ENCODE measurements around the gene NAP1L3.

The NAP1L3 gene, protein sequence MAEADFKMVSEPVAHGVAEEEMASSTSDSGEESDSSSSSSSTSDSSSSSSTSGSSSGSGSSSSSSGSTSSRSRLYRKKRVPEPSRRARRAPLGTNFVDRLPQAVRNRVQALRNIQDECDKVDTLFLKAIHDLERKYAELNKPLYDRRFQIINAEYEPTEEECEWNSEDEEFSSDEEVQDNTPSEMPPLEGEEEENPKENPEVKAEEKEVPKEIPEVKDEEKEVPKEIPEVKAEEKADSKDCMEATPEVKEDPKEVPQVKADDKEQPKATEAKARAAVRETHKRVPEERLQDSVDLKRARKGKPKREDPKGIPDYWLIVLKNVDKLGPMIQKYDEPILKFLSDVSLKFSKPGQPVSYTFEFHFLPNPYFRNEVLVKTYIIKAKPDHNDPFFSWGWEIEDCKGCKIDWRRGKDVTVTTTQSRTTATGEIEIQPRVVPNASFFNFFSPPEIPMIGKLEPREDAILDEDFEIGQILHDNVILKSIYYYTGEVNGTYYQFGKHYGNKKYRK

DNA sequence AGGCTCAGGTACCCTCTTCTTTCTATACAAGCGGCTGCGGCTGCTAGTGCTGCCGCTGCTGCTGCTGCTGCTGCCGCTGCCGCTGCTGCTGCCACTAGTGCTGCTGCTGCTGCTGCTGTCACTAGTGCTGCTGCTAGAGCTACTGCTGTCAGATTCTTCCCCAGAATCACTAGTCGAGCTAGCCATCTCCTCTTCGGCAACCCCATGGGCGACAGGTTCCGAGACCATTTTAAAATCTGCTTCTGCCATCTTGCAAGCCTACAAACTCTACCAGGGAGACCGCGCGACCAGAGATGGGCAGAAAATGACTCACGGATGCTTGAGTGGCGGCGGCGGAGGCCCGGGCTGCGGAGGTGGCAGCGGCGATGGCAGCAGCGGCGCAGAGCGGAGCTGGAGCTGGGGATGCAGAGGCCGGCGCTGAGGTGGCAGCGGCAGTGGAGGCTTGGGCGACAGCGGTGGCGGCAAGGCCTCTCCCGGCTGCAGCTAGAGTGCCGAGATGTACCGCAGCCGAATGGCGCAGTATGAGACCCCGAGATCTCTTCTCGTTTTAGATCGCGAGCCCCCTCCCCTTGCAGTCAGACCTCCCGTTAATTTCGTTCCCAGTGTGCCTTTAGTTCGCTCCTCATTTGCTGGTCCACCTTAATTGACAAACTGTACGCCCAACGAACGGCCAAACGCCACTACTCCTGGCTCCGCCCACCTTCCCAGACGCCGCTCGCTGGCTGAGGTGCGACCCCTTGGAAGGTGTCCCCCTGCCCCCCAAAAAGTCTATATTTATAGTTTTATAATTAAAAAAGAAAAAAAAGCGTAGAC is at the start of gene NAP1L3:
Gene NAP1L3, minus strand, starts transcription at position 523 of the 813 bp plus-strand sequence. Its CDS starts 274 bp downstream, at position 249.
- no peak for DNase-seq

DNA sequence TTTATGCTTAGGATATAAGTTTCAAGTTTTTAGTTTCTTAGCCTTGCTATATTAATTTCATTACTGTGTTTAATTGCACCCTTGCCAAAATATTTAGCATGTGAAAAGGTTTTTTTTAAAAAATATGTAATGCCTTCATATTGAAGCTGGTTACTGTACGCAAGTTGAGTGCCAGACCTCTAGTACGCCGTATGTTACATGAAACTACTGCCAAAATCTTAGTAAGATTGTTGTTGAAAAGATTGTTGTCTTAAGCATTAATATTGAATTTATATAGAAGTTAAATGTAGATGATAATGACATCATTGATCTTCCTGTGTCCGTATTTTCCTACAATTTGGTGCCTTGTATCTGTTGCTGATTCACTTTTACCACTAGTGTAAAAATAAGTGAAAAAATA is 37.7 kb upstream of the NAP1L3 start:
- DNase-seq: no peak

DNA sequence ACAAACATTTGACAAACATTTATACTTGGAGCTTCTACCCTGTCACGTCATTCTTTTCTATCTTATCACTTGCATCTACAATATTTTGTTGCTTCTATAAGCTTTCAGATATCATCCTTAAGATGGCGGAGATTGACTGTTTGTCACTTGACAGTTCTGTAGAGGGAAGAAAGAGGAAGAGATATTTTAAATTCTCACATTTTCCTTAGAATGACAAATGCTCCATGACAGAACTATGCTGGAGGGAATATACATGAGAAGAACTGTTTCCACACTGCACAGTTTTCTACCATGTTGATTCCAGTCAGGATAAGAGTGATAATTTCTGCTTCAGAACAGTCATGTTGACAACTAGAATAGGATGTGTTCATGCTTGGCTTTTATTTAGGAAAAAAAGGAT is 30.3 kb upstream of the NAP1L3 start:
- DNase-seq: no peak

DNA sequence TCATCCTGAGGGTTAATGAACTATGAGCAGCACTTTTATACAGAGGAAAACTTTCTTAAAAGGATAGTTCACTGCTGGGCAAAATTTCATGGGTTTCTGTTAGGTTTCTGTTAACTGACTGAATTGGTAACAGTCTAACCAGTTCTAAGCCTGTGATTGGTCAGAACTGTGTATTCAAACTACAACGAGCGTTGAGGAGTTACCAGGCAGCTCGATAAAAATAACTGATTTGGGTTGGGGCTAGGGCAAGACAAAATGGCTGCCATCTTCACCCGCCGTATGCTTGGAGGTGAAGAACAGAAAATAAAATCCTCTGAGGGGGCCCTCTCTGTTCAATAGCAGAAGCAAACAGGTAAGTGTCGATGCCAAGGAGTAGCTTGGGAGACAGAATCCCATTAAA is 22.6 kb upstream of the NAP1L3 start:
- DNase-seq: no peak

DNA sequence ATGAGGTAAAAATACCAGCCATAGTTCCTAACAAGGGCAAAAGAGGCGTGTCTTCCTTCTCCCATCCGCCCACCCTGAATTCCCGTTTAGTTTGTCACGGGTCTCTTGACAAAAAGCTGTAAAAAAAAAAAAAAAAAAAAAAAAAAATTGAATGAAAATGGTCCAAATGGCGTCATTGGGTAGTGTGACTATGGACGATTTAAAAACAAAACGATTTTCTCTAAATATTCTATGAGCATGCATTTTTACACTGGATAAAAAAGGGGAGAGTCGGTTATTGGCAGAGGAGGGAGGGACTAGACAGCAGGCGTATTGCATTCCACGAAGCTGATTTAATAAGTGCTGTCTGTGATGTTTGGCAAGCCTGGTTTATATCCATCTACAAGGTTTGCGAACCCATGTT is 492 bp upstream of the NAP1L3 start, which contains the start of gene FAM133A:
Gene FAM133A, plus strand, starts transcription at position 338 of the 403 bp plus-strand sequence. CDS start 35,214 bp downstream, outside the sequence.
- DNase-seq: no peak

DNA sequence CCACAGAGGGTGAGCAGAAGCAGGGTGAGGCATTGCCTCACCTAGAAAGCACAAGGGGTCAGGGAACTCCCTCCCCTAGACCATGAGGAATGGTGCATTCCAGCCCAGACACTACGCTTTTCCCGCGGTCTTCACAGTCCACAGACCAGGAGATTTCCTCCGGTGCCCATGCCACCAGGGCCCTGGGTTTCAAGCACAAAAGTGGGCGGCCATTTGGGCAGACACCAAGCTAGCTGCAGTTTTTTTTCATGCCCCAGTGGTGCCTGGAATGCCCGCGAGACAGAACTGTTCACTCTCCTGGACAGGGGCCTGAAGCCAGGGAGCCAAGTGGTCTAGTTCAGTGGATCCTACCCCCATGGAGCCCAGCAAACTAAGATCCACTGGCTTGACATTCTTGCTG is 12.8 kb downstream of the NAP1L3 start:
- DNase-seq: no peak

DNA sequence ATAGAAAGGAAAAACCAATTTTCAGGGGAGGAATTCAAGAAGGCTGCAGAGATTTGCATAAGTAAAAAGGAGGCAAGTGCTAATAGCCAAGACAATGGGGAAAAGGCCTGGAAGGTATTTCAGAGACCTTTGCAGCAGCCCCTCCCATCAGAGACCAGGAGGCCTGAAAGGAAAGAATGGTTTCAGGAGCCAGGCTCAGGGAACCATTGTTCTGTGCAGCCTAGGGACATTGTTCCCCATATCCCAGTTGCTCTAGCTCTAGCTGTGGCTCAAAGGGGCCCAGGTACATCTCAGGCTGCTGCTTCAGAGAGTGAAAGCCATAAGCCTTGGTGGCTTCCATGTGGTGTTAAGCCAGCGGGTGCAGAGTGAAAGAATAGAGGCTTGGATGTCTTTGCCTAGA is 24.0 kb downstream of the NAP1L3 start:
- DNase-seq: no peak

DNA sequence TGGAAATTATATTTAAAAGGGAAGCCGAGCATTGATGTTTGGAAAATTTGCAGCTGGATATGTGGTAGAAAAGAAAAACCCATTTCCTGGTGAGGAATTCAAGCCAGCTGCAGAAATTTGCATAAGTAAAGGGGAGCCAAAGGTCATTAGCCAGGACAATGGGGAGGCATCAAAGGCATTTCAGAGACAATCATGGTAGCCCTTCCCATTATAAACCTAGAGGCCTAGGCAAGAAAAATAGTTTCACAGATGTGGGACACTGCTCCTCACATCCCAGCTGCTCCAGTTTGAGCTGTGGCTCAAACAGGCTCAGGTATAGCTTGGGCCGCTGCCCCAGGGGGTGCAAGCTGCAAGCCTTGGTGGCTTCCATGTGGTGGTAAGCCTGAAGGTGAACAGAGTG is 35.8 kb downstream of the NAP1L3 start:
- no peak for DNase-seq
